ENCODE data around the gene AGO4.
"Not testable (repeated sequence)": the region's sequence is repeated elsewhere in the genome, so short reads cannot be mapped to it uniquely, and the experiment has no call there.

AGO4 gene

GRCh38 chr1:35807614-35808449 is at the start of gene AGO4:
Gene AGO4, plus strand, starts transcription at chr1:35808016. Its CDS starts 401 bp downstream, at chr1:35808417.
- peak; percentile 14 for DNase-seq (ENCODE audit: low read depth)

- DNase-seq (ENCODE audit: low read depth) = no peak
Measured at GRCh38 chr1:35762141-35762540, 45.7 kb upstream of the AGO4 start.

- DNase-seq (ENCODE audit: low read depth) = peak; percentile 8
Measured at GRCh38 chr1:35763201-35763600, 44.6 kb upstream of the AGO4 start.

- no peak for DNase-seq (ENCODE audit: low read depth)
Measured at GRCh38 chr1:35764283-35764682, 43.5 kb upstream of the AGO4 start.

DNA sequence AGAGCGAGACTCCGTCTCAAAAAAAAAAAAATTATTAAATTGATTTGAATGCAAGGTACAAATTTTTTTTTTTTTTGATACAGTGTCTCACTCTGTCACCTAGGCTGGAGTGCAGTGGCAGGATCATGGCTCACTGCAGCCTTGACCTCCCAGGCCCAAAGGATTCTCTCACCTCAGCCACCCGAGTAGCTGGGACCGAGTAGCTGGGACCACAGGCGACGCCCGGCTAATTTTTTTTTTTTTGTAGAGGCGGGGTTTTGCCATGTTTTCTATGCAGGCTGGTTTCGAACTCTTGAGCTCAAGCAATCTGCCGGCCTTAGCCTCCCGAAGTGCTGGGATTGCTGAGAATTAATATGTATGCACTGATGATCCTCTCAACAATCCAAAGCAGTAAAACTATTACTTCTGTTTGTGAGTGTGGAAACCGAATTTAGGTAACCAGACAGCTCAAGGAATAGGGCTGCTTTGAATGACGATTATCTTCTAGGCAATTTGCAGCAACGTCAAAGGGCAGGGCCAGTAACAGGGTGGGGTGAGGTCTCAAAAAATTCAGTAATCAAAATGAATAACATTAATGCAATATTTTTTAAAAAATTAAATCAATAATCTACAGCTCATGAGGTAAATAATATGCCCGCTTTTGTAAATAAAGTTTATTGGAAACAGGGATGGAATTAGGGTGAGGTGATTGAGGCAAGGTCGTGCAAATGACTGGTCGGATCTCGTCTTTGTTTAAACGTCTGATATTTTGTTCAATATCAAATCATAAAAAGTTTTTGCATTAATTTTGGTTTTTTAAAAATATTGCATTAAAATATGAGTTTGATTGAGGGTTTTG is 39.2 kb upstream of the AGO4 start:
- no peak for DNase-seq (ENCODE audit: low read depth)

- DNase-seq (ENCODE audit: low read depth) = peak; percentile 60
Measured at GRCh38 chr1:35769188-35769758, 38.5 kb upstream of the AGO4 start.

GRCh38 chr1:35773711-35774110 is 34.1 kb upstream of the AGO4 start:
- no peak for DNase-seq (ENCODE audit: low read depth)

DNA sequence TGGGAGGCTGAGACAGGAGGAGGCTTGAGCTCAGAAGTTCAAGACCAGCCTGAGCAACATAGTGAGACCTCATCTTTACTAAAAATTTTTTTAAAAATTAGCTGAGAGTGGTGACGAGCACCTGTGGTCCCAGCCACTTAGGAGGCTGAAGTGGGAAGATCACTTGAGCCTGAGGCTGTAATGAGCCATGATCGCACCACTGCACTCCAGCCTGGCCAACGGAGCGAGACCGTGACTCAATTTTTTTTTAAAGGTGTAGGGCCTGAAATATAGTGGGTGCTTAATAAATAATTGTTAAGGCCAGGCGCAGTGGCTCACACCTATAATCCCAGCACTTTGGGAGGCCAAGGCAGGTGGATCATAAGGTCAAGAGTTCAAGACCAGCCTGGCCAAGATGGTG is 31.6 kb upstream of the AGO4 start:
- DNase-seq (ENCODE audit: low read depth) = not testable (repeated sequence)

GRCh38 chr1:35777109-35777508 is 30.7 kb upstream of the AGO4 start:
- no peak for DNase-seq (ENCODE audit: low read depth)

DNA sequence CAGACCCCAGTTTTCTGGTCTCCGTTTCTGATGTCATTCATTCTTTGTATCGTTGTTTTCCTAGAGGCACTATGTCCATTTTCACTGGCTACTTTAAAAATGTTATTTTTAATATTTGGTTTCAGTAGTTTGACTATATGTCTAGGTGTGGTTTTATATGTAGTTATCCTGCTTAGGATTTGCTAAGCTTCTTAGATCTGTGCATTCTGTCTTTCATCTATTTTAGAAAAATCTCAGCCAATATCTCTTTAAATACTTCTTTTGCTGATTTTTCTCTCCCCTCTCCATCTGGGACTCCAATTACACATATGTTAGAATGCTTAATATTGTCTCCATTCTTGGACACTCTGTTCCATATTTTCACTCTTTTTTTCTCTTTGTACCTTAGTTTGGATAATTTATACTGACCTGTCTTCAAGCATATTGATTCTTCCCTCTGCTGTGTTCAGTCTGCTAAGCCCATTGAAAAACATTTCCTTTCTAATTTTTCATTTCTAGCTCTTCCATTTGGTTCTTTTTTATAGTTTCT is 24.7 kb upstream of the AGO4 start:
- DNase-seq (ENCODE audit: low read depth) = no peak

- not testable (repeated sequence) for DNase-seq (ENCODE audit: low read depth)
Measured at GRCh38 chr1:35784364-35784763, 23.5 kb upstream of the AGO4 start.

DNA sequence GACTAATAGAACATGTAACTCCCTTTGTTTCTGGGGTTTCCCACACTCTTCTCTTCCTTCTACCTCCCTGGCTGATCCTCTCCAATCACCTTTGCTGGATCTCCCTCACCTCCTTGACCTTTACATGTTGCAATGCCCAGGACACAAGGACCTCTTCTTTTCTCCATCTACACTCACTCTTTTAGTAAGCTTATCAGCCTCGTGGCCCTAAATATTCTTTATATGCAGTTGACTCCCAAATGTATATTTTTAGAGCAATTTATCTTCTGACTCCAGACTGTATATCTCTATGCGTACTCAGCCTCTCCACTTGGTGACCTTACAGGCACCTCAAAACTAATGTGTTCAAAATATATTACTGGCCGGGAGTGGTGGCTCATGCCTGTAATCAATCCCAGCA is 19.7 kb upstream of the AGO4 start:
- DNase-seq (ENCODE audit: low read depth) = no peak

DNA sequence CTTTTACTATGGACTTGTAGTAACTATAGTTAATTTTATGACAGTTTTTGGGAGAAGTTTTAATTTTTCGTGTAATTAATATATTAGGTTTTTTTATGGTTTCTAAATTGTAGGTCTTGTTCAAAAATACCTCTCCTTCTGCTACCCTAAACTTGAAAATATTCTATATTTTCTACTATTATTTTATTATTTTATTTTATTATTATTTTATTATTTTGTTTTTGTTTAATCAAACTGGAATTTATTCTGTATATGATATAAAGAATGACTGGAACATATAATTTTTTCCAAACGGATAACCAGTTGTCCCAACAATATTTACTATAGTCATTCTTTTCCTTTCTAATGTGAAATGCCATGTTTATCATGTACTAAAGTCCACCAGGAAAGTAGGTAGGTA is 17.1 kb upstream of the AGO4 start:
- no peak for DNase-seq (ENCODE audit: low read depth)

DNA sequence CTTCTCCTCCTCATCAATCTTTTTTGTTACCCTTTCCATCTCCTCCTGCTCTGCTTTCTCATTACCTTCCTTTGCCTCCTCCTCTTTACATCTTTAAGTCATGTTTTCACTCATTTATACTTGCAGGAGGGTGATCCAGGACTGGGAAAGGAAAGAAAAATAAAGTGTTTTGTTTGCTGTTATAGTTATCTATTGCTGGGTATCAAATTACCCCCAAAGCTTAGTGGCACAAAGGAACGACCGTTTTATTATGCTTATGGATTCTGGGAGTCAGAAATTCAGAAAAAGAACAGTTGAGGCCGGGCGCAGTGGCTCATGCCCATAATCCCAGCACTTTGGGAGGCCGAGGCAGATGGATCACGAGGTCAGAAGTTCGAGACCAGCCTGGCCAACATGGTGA is 12.5 kb upstream of the AGO4 start:
- no peak for DNase-seq (ENCODE audit: low read depth)

DNA sequence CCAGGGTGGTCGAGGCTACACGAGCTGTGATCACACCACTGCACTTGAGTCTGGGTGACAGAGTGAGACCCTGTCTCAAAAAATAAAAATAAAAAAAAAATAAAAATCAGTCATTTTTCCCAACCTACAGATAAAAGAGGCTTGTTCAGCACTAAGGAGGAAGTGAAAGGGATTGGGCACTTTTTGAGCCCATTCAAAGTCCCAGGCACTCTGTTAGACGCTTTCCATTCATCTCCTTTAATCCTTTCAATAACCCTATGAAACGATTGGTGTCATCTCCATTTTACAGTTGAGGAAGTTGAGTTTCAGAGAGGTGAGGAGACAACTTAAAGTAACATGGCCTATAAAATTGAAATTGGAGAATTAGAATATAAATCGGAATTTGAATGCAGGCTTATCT is 10.4 kb upstream of the AGO4 start:
- DNase-seq (ENCODE audit: low read depth) = no peak

DNA sequence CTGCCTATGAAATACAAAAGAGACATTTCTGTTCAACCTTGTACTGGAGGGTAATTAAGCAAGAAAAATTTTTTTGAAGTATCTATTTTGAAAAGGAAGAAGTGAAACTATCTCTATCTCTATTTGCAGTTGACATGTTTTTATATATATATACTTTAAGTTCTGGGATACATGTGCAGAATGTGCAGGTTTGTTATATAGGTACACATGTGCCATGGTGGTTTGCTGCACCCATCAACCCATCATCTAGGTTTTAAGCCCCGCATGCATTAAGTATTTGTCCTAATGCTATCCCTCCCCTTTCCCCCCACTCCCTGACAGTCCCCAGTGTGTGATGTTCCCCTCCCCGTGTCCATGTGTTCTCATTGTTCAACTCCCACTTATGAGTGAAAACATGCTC is 9.8 kb upstream of the AGO4 start:
- DNase-seq (ENCODE audit: low read depth) = not testable (repeated sequence)

GRCh38 chr1:35800167-35800887 is 7.5 kb upstream of the AGO4 start:
- not testable (repeated sequence) for DNase-seq (ENCODE audit: low read depth)

DNA sequence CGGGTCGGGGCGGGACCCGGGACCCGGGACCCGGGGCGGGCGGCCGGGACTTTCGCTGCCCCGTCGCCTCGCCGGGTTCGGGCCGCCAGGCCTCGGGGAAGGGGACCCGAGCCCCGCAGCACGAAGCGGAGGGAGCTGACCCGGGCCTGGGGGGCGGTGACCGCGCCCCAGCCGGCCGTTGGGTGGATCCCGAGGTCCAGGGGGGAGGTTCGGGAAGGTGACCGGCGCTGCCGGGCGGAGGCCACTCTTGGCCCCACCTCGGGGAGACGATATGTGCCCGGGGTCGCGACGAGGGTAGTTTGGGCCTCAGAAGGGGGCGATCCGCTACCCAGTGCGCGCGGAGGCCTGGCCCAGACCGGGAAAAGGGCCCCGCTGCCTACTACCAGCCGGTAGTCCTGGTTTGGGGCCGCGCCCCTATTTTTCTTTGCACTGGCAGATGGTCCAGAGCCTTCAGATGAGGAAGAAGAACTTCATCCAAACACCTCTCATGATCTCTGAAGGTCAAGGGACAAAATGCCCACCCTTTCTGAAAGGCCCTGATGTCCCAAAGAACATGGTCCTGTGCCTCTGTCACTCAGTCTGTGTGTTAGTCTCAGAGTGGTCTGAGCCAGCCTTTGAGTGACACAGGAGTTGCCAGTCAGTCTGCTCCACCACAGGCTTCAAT is 766 bp downstream of the AGO4 start:
- DNase-seq (ENCODE audit: low read depth) = peak; percentile 12

- no peak for DNase-seq (ENCODE audit: low read depth)
Measured at GRCh38 chr1:35809114-35810095, 1.6 kb downstream of the AGO4 start.
